NCI-H460 (cell line): ENCODE results near the gene EGFR. TPM values are rescaled to one million over a fixed set of nuclear protein-coding genes. Genes with fewer than 3 reads are reported as not detected.
"Not testable (repeated sequence)": the region's sequence is repeated elsewhere in the genome, so short reads cannot be mapped to it uniquely, and the experiment has no call there.

ENCODE experiments used
- DNase-seq: peaks from one replicate; pipeline ENCODE4 v3.0.0-alpha.2; 2016; ENCODE audit warnings: low read depth; ENCODE audit errors: extremely low read depth
- total RNA-seq: library from RNA; depleted of rRNA; stranded (reverse); fragments of >200 nt; shearing (Covaris generic); gene quantifications from 2 replicates; pipeline ENCODE4 v1.2.3, GENCODE V29; 2014

Gene EGFR
- total RNA-seq, 1 experiment from 2014 or later: 24.3 TPM

DNA sequence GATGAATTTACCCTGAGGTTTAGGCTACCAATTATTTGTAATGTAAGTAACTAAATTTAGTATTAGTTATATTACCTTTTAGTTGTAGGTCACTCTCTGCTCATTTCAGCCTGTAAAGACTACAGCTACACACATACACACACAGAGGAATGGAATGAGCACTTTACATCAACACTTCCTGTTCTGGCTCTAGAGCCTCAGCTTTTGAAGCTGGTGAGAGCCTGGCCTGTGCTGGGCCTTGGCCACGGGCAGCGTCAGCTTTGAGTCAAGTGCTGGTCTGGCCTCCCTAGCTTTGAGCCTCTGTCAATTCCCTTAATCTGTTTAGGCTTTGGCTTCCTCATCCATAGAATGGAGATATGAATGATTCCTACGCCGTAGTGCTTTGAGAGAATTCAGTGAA is 141.7 kb downstream of the EGFR start:
- no peak for DNase-seq

DNA sequence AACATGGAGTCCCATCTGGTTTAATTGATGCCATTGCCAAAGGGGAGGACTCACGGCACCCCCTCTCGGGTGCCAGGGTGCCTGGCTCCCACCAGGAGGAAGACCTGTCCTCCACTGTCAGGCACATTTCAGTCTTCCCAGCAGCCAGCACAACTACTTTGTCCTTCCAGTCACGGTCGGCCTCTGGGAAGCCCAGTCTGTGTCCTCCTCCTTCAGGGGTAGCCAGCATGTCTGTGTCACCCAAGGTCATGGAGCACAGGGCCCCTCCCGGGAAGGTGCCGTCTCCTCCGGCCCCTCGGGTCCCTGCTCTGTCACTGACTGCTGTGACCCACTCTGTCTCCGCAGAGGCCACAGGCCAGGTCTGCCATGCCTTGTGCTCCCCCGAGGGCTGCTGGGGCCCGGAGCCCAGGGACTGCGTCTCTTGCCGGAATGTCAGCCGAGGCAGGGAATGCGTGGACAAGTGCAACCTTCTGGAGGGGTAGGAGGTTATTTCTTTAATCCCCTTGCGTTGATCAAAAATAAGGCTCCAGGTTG is 142.4 kb downstream of the EGFR start:
- DNase-seq: no peak

- no peak for DNase-seq
These were observed 143.7 kb downstream of the EGFR start for GRCh38 chr7:55162476-55162875.

- no peak for DNase-seq
These were observed 144.9 kb downstream of the EGFR start for GRCh38 chr7:55163733-55164132.

- no peak for DNase-seq
These were observed 145.7 kb downstream of the EGFR start for GRCh38 chr7:55164527-55164926.

GRCh38 chr7:55165176-55165861 is 146.5 kb downstream of the EGFR start:
- DNase-seq: no peak

- not testable (repeated sequence) for DNase-seq
These were observed 148.5 kb downstream of the EGFR start for GRCh38 chr7:55167296-55167695.

DNA sequence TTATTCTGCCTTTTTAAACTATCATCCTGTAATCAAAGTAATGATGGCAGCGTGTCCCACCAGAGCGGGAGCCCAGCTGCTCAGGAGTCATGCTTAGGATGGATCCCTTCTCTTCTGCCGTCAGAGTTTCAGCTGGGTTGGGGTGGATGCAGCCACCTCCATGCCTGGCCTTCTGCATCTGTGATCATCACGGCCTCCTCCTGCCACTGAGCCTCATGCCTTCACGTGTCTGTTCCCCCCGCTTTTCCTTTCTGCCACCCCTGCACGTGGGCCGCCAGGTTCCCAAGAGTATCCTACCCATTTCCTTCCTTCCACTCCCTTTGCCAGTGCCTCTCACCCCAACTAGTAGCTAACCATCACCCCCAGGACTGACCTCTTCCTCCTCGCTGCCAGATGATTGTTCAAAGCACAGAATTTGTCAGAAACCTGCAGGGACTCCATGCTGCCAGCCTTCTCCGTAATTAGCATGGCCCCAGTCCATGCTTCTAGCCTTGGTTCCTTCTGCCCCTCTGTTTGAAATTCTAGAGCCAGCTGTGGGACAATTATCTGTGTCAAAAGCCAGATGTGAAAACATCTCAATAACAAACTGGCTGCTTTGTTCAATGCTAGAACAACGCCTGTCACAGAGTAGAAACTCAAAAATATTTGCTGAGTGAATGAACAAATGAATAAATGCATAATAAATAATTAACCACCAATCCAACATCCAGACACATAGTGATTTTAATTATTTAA is 151.7 kb downstream of the EGFR start:
- DNase-seq: no peak

DNA sequence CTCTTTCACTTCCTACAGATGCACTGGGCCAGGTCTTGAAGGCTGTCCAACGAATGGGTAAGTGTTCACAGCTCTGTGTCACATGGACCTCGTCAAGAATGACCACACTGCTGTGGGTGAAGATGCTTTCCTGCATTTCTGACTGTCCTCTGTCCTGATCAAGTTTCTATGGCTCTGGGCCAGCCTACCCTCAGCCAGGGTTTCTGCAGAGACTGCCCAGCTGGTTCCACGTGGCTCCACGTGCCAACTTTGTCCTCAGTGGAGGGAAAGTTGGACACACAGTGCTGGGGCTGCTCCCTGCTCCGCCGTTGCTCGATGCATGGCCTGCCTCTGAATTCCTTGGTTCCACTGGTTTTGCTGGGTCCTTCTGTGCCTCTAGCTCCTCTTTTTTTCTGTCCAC is 152.3 kb downstream of the EGFR start:
- DNase-seq: no peak

GRCh38 chr7:55172161-55172560 is 153.3 kb downstream of the EGFR start:
- no peak for DNase-seq

DNA sequence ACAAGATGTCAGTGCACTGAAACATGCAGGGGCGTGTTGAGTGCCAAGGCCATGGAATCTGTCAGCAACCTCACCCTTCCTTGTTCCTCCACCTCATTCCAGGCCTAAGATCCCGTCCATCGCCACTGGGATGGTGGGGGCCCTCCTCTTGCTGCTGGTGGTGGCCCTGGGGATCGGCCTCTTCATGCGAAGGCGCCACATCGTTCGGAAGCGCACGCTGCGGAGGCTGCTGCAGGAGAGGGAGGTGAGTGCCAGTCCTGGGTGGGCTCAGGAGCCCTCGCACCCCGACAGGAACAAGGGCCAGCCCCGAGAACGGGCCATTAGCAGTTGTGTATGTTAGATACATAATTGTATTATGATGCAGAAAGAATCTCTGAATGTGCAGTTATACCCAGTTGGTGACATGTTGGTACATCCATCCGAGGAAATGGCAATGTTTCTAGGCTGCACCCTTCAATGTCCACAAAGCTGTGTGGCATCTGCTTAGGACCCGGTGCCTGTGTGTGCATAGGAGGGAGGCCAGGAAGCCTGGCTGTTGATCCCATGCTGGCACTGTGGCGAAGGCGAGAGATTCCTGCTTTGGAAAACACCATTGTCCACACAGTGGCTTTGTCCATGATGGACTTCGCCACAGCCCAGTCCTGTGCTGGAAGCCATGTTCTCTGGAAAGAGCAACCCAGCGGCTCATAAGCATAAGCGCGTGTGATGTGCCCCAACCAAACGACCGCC is 154.2 kb downstream of the EGFR start:
- DNase-seq: no peak

GRCh38 chr7:55173671-55174070 is 154.9 kb downstream of the EGFR start:
- DNase-seq: no peak

- no peak for DNase-seq
These were observed 155.6 kb downstream of the EGFR start for GRCh38 chr7:55174456-55174855.

DNA sequence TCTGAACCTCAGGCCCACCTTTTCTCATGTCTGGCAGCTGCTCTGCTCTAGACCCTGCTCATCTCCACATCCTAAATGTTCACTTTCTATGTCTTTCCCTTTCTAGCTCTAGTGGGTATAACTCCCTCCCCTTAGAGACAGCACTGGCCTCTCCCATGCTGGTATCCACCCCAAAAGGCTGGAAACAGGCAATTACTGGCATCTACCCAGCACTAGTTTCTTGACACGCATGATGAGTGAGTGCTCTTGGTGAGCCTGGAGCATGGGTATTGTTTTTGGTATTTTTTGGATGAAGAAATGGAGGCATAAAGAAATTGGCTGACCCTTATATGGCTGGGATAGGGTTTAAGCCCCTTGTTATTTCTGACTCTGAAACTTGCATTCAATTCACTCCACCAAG is 156.0 kb downstream of the EGFR start:
- DNase-seq: no peak

DNA sequence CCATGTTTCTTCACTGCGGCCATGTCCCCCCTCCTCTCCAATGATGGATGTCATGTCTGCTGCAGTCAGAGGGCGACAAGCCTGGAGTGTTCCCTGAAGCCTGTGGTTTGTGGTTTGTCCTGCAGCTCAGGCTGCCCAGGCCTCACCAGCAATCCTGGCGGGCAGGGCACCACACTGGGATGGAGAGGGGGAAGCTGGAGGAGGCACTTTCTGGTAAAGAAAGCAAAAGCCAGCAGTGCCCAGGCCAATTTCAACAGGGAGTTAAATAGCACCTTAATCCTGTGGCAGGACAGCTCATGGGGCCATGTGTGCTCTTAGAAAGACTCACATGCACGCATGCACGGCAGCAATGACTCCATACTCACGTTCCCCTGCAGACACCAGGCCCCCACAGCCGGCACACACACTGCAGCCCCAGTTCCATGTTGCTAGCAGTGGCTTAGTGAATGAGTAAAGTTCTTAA is 158.3 kb downstream of the EGFR start:
- DNase-seq: no peak

- DNase-seq: no peak
These were observed 158.9 kb downstream of the EGFR start for GRCh38 chr7:55177589-55178261.

DNA sequence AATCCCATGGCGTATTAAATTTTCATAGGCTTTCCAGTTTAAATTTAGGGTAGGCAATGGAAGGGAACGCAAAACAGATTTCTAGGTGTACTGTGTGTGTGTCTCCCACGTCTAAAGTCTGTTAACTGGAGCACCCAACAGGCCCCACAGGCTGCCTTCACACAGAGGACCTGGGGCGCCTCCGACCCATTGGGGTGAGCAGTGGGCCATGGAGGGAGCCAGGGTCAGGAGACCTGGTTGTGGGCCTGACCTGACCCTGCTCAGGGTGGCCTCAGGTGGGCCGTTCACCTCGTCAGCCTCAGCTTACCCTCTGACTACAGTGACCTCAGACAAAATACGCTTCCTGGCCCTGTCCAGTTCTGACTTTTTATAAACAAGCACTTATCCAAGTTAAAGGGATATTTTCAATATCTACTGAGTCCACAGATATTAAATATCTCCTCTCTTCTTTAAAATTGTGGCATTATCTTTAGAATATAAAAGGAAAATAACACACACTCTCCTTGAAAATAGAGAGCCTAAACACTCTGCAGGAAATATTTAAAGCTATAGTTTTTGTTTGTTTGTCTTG is 159.6 kb downstream of the EGFR start:
- no peak for DNase-seq

- peak; percentile 1 for DNase-seq
These were observed 160.3 kb downstream of the EGFR start for GRCh38 chr7:55178863-55179773.

- DNase-seq: no peak
These were observed 161.3 kb downstream of the EGFR start for GRCh38 chr7:55179931-55180682.
